K562 (cell line): ENCODE data around the gene UBE2I. TPM values are rescaled to one million over a fixed set of nuclear protein-coding genes. Genes with fewer than 3 reads are reported as not detected.
A peak's percentile ranks its signal among the peaks of the same experiment; 100 is the strongest.

Source experiments
- ATAC-seq: fragments of 200-7000 bp; cut with Tn5 transposase; 3 replicates; pipeline ENCODE4 v1.9.1; 2020; ENCODE audit warnings: moderate library complexity
- BruUV-seq: library from RNA; stranded (reverse); fragments of 400-500 nt; replicated peaks from 2 replicates; lab custom pipeline; 2021; lab: Mats Ljungman, UMichigan
- CTCF ChIA-PET: fragments of 300-600 bp; formaldehyde crosslinking; extraction: SDS; loops from one replicate; lab custom pipeline; 2021; ENCODE audit warnings: low intra/inter-chr PET ratio; lab: Yijun Ruan, JAX
- POLR2A ChIA-PET: fragments of 300-600, 350-650 bp; sonication (Branson Sonifier 250); formaldehyde crosslinking; extraction: SDS; loops from one replicate; lab custom pipeline; 2021; ENCODE audit warnings: antibody characterized with exemption, inconsistent platforms; lab: Yijun Ruan, JAX
- DNase-seq, 4 experiments: peaks; one replicate each; pipeline versions ENCODE4 v3.0.0 to v3.0.0-alpha.2; 2011 to 2018; ENCODE audit warnings: low spot score in 3 of 4, mixed read lengths in 3 of 4; ENCODE audit errors: extremely low read depth in 1 of 4
- FAIRE-seq: peaks from 2 replicates; lab custom pipeline; 2011; peaks lifted over from hg19 to GRCh38; lab: Jason Lieb, UNC
- H2AFZ ChIP-seq: 2 replicates; pipeline ENCODE4 v1.6.0; 2011; ENCODE audit warnings: low read depth, low read length, control low read depth, inconsistent platforms
- H3K27ac ChIP-seq: fragments of 200-600 bp; 3 replicates; pipeline ENCODE4 v1.8.0; 2011; ENCODE audit warnings: low read depth, mild to moderate bottlenecking, control low read depth, inconsistent platforms, low read length, moderate library complexity, mixed read lengths; ENCODE audit errors: extremely low read depth
- H3K27me3 ChIP-seq, 2 experiments: fragments of 300-600 bp in 1 of 2; 2 replicates in 1 of 2; 3 replicates in 1 of 2; pipeline versions ENCODE4 v1.6.0 to v1.8.0; 2011; ENCODE audit warnings: inconsistent platforms in 2 of 2, low read length in 2 of 2, mild to moderate bottlenecking in 1 of 2, mixed read lengths in 1 of 2, moderate library complexity in 1 of 2; ENCODE audit not compliant: control insufficient read depth in 2 of 2, insufficient read depth in 2 of 2
- H3K36me3 ChIP-seq: fragments of 300-600 bp; 3 replicates; pipeline ENCODE4 v1.8.0; 2011; ENCODE audit warnings: mild to moderate bottlenecking, low read length, inconsistent platforms; ENCODE audit not compliant: control insufficient read depth, insufficient read depth
- H3K4me1 ChIP-seq, 2 experiments: fragments of 200-600 bp in 1 of 2; replicated peaks in 1 of 2; 2 replicates in 1 of 2; 3 replicates in 1 of 2; pipeline versions ENCODE4 v1.5.1 to v1.8.0; 2011; ENCODE audit warnings: inconsistent platforms in 2 of 2, low read length in 2 of 2, mild to moderate bottlenecking in 1 of 2, mixed read lengths in 1 of 2, moderate library complexity in 1 of 2; ENCODE audit not compliant: control insufficient read depth in 2 of 2, insufficient read depth in 2 of 2
- H3K4me2 ChIP-seq: 2 replicates; pipeline ENCODE4 v1.6.1; 2011; ENCODE audit warnings: low read length, control low read depth, inconsistent platforms, mixed read lengths; ENCODE audit not compliant: insufficient read depth
- H3K4me3 ChIP-seq: fragments of 200-600 bp; sonication (generic), shearing (Covaris generic); 2 replicates; pipeline ENCODE4 v1.5.1; 2016; ENCODE audit warnings: control low read depth, inconsistent platforms
- H3K79me2 ChIP-seq: fragments of 200-600 bp; 3 replicates; pipeline ENCODE4 v1.8.0; 2011; ENCODE audit warnings: low read length, inconsistent platforms; ENCODE audit not compliant: control insufficient read depth, insufficient read depth
- H3K9ac ChIP-seq, 2 experiments: 2 replicates each; pipeline versions ENCODE4 v1.6.0 to v1.6.1; 2011; ENCODE audit warnings: low read depth in 2 of 2, low read length in 2 of 2, control low read depth in 1 of 2, inconsistent platforms in 1 of 2, mild to moderate bottlenecking in 1 of 2, mixed read lengths in 1 of 2; ENCODE audit not compliant: insufficient read depth in 1 of 2
- H3K9me1 ChIP-seq: one replicate; pipeline ENCODE4 v1.6.0; 2011; ENCODE audit warnings: inconsistent platforms, mild to moderate bottlenecking, low read length, moderate library complexity; ENCODE audit not compliant: control insufficient read depth, insufficient read depth
- H3K9me3 ChIP-seq: replicated peaks from 2 replicates; pipeline ENCODE4 v1.5.1; 2011; ENCODE audit warnings: low read depth, low read length, inconsistent platforms; ENCODE audit not compliant: control insufficient read depth, insufficient read depth
- H4K20me1 ChIP-seq: replicated peaks from 2 replicates; pipeline ENCODE4 v1.6.1; 2011; ENCODE audit warnings: low read length, inconsistent platforms, mixed read lengths; ENCODE audit not compliant: control insufficient read depth, insufficient read depth
- CBFB ChIP-seq: sonication (generic); formaldehyde crosslinking; IDR thresholded peaks from 2 replicates; pipeline ENCODE4 v1.4.0; 2020; ENCODE audit warnings: mild to moderate bottlenecking, missing genetic modification reagents
- CTBP1 ChIP-seq: fragments of 450-650 bp; IDR thresholded peaks from 2 replicates; pipeline ENCODE4 v1.6.1; 2016; ENCODE audit warnings: borderline replicate concordance
- HCFC1 ChIP-seq: IDR thresholded peaks from 2 replicates; pipeline ENCODE4 v1.6.1; 2012; ENCODE audit warnings: low read depth, low read length, improper control_type of control experiment
- MED1 ChIP-seq: sonication (generic); formaldehyde crosslinking; IDR thresholded peaks from 2 replicates; pipeline ENCODE4 v1.8.1; 2023; ENCODE audit warnings: missing genetic modification reagents, borderline replicate concordance
- ZFX ChIP-seq: sonication (generic); formaldehyde crosslinking; IDR thresholded peaks from 2 replicates; pipeline ENCODE4 v1.8.0; 2022; ENCODE audit warnings: mild to moderate bottlenecking, missing genetic modification reagents, moderate library complexity
- WGBS: fragments of 100-300 bp; shearing (Covaris generic); methylation state at CpG from one replicate; pipeline ENCODE4 v1.1.6; 2016; ENCODE audit warnings: low coverage, mixed read lengths; ENCODE audit not compliant: insufficient coverage; ENCODE audit errors: missing lambda C conversion rate; 5-methylcytosine and 5-hydroxymethylcytosine counted together
- in situ Hi-C: fragments of 300-500 bp; cut with MboI; formaldehyde crosslinking; loops from 4 replicates; pipeline ENCODE4 v1.15.0; 2018; ENCODE audit warnings: inconsistent platforms, mixed read lengths
- intact Hi-C: fragments of 100-400 bp; cut with micrococcal nuclease; formaldehyde crosslinking; loops from 2 replicates; pipeline ENCODE4 v1.14.2; 2022
- polyA plus RNA-seq, 8 experiments: library from polyadenylated mRNA; depleted of rRNA in 4 of 8; stranded (reverse) in 5 of 8; unstranded in 3 of 8; fragments of >200 nt; fragmentation: Nextera tagmentation in 2 of 8; fragmentation: Illumina TruSeq in 1 of 8; extraction: Ambion mirVana in 2 of 8; extraction: Trizol in 1 of 8; gene quantifications; 2 replicates each; pipeline versions ENCODE4 v1.2.1 to v1.2.3, GENCODE V29; 2011 to 2014; ENCODE audit warnings: inconsistent platforms in 1 of 8, missing spikeins in 1 of 8
- total RNA-seq, 7 experiments: library from RNA; depleted of rRNA in 6 of 7; stranded (reverse); fragments of >200 nt in 6 of 7; fragmentation: Illumina TruSeq in 2 of 7; extraction: Trizol in 2 of 7; gene quantifications; 2 replicates each; pipeline versions ENCODE4 v1.2.1 to v1.2.3, GENCODE V29; 2011 to 2021; ENCODE audit warnings: low replicate concordance in 1 of 7
- TF ChIP-seq, protein P1 (sequence below): fragments of 450-650 bp; formaldehyde crosslinking; IDR thresholded peaks from 2 replicates; pipeline ENCODE4 v1.4.0; 2022; ENCODE audit warnings: mild to moderate bottlenecking, moderate library complexity
- TF ChIP-seq, protein P2 (sequence below): sonication (generic); formaldehyde crosslinking; IDR thresholded peaks from 2 replicates; pipeline ENCODE4 v1.8.1; 2023; ENCODE audit warnings: mild to moderate bottlenecking, missing genetic modification reagents
- TF ChIP-seq, protein P3 (sequence below): fragments of 200-400 bp; formaldehyde crosslinking; IDR thresholded peaks from 2 replicates; pipeline ENCODE4 v1.6.1; 2017; ENCODE audit warnings: mild to moderate bottlenecking, low read depth, low read length, moderate library complexity

Gene UBE2I
- total and polyA plus RNA-seq, 9 of the 15 experiments (the other 6 are each of a cell fraction or from before 2014, with no cell fraction given): 36.6 to 254 (median 104) TPM

GRCh38 chr16:1300664-1301476 lies 8.6 kb upstream of the UBE2I start (continued):
- TF ChIP-seq CTBP1: peak; percentile 46; the same call in 1 of the 2 replicates
- TF ChIP-seq, all 486 proteins: peak for 49

DNA sequence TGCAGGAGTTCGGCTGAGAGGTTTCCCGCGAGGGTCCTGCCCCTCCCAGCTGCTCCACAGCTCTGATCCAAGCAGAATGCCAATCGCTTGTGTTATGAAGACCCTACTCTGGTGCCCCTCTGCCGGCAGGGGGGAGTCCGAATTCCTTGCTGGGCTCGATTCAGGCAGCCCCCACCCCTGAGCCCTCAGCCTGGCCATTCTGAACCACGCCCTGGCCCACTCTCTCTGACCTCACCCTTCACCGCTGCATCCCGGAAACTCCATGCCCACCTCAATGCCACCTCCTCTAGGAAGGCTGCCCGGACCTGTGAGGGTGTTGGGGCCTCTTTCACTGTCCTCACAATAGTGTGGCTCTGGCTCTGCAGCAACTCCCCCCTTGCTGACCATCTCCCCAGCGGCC lies 7.9 kb upstream of the UBE2I start:
- no TSS peak for BruUV-seq
- Histone ChIP-seq H3K9me3 (no peaks in the 10 kb centered on the region), H3K9ac (no peak overlapping the region), H4K20me1 (no peaks in the 10 kb centered on the region), H3K4me2 (no peak overlapping the region), H3K27me3 (no peaks in the 10 kb centered on the region), H3K4me3 (no peak overlapping the region), H3K36me3 (no peaks in the 10 kb centered on the region), H3K27ac (no peak overlapping the region), H3K79me2 (no peaks in the 10 kb centered on the region), H2AFZ (0 out of 2 replicates have a peak overlapping the region, but pooled peaks have one; percentile 86), H3K9me1 (no peaks in the 10 kb centered on the region), H3K4me1 (peaks cover 34 to 65% of the 10 kb centered on the region in 2 experiments)
- FAIRE-seq (no peak), DNase-seq (no peak), ATAC-seq (no peak)
- TF ChIP-seq, protein P1, sequence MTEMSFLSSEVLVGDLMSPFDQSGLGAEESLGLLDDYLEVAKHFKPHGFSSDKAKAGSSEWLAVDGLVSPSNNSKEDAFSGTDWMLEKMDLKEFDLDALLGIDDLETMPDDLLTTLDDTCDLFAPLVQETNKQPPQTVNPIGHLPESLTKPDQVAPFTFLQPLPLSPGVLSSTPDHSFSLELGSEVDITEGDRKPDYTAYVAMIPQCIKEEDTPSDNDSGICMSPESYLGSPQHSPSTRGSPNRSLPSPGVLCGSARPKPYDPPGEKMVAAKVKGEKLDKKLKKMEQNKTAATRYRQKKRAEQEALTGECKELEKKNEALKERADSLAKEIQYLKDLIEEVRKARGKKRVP: no peak
- TF ChIP-seq, protein P2, sequence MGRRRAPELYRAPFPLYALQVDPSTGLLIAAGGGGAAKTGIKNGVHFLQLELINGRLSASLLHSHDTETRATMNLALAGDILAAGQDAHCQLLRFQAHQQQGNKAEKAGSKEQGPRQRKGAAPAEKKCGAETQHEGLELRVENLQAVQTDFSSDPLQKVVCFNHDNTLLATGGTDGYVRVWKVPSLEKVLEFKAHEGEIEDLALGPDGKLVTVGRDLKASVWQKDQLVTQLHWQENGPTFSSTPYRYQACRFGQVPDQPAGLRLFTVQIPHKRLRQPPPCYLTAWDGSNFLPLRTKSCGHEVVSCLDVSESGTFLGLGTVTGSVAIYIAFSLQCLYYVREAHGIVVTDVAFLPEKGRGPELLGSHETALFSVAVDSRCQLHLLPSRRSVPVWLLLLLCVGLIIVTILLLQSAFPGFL (CRISPR knock-in tag): no peak
- TF ChIP-seq MED1 (0 out of 2 replicates have a peak, but pooled peaks have one; percentile 48), HCFC1 (no peak), CBFB (0 out of 2 replicates have a peak, but pooled peaks have one; percentile 27), ZFX (CRISPR knock-in tag) (0 out of 2 replicates have a peak, but pooled peaks have one; percentile 5)
- TF ChIP-seq, protein P3, sequence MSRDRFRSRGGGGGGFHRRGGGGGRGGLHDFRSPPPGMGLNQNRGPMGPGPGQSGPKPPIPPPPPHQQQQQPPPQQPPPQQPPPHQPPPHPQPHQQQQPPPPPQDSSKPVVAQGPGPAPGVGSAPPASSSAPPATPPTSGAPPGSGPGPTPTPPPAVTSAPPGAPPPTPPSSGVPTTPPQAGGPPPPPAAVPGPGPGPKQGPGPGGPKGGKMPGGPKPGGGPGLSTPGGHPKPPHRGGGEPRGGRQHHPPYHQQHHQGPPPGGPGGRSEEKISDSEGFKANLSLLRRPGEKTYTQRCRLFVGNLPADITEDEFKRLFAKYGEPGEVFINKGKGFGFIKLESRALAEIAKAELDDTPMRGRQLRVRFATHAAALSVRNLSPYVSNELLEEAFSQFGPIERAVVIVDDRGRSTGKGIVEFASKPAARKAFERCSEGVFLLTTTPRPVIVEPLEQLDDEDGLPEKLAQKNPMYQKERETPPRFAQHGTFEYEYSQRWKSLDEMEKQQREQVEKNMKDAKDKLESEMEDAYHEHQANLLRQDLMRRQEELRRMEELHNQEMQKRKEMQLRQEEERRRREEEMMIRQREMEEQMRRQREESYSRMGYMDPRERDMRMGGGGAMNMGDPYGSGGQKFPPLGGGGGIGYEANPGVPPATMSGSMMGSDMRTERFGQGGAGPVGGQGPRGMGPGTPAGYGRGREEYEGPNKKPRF: no peak
- 63% methylated on average over 12 of the region's 12 CpGs for WGBS
- ChIA-PET CTCF (interaction anchor here (1.1 kb wide), 1 partner anchor 21 kb away, joined by 4 read pairs; no protein-coding TSS in a partner anchor), POLR2A (interaction anchor here (0.7 to 1.5 kb wide), 3 partner anchors 10 to 11 kb away, joined by 3 to 6 read pairs (median 3); no protein-coding TSS in a partner anchor)
- intact Hi-C loops (no loop called here), in situ Hi-C loops (no loop called here)
